Activated T-cell treated with anti-CD3 and anti-CD28 coated beads for 24 hours (primary cell): ENCODE results near the gene IGLON5.

Experiments used
- DNase-seq: peaks from one replicate; pipeline ENCODE4 v3.0.0-alpha.2; 2020; ENCODE audit warnings: low read depth

The IGLON5 gene

DNA sequence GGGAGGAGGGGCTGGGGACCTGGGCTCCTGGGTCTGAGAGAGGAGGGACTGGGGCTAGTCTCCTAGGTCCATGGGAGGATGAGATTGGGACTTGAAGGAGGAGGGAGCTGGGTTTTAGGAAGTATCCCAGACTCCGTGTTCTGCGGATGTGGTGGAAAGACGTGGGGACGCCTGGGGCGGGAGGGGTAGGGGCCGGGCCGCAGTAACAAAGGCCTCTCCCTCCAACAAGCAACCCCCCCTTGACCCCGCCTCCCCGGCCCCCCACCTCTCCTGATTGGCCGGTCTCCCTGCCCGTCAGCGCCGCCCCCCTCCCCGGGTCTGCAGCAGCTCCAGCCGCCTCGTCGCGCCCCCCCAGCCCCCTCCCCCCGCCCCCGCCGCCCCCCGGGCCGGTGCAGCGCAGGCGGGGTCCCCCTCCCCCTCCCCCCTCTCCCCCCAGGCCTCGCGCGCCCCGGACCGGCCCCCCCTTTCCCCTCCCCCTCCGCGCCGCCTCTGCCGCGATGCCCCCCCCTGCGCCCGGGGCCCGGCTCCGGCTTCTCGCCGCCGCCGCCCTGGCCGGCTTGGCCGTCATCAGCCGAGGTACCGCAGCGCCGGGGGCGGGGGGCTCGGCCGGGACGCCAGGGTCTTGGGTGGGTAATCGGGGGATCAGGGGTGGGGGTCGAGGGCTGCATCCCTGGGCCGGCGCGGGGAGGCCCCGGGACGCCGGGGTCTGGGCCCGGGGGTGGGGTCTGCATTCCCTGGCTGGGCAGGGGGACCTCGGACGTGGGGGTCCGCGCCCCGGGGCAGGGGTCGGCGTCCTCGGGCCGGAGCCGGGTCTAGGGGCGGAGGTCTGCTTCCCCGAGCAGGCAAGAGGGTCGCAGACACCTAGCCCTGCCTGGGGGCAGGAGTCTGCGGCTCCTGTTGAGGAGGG is at the start of gene IGLON5:
Gene IGLON5 (plus strand): TSS at position 294 of the 907 bp plus-strand sequence. CDS start 204 bp downstream, at position 498.
- DNase-seq = no peak

DNA sequence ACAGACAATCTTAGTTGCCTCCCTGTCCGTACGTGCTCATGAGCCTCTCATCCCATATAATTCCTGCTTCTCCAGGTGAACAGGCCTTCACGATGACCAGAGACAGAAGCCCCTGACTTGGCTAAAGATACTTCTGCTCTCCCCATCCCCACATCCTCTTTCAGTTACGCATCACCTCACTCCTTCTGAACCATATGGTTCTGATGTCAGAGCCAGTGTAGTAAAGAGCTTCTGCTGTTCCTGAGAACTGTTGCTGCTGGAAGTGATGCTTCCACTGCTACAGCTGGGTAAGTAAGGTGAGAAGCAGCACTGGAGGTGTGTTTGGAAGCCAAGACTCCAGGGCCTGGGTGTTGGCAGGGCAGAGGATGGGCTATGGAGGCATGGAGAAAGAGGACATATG is 47.6 kb upstream of the IGLON5 start:
- DNase-seq = no peak

DNA sequence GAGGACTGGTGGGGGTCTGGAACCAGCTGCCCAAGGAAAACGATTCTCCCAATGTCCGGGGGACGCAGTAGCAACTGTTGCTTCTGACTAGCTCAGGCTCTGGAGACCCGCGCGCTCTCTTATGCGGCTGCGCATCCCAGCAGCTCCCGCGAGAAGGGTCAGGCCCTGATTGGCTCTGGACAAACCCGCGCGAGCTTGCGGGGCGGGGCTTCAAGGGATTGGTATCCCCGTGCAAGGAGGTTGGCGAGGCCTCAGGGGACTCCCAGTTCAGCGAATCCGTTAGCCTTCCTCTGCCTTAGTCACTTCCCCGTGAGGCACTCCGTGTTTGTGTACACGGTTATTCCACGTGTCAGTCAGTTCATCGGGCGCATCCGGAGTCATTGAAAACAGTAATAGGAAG is 40.4 kb upstream of the IGLON5 start:
- no peak for DNase-seq

DNA sequence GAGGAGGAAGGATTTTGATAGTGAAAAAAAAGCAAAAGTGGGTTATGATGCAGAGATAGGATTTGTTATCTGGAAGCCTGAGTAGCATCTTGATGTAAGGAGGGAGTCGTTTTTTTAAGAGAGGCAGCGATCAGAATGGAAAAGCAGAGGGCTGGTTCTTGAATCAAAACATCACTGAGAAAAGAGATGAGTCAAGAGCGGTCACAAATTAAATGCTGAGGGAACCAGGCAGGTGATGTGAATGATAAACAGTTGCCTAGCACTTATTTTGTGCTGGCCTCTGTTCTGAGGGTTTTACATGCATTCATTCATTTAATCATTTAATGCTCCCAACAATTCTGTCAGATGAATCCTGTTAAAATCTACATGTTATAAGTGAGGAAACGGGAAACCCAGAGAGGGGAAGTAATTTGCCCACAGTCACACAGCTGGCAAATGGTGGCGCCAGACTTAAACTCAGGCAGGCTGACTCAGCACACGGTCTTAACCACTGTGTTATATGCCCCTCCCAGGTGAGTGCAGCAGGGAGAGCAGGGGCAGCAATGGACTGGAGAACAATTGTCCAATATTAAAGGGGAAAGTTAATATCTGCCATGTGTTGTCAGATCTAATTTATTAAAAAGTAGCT is 39.1 kb upstream of the IGLON5 start:
- no peak for DNase-seq

DNA sequence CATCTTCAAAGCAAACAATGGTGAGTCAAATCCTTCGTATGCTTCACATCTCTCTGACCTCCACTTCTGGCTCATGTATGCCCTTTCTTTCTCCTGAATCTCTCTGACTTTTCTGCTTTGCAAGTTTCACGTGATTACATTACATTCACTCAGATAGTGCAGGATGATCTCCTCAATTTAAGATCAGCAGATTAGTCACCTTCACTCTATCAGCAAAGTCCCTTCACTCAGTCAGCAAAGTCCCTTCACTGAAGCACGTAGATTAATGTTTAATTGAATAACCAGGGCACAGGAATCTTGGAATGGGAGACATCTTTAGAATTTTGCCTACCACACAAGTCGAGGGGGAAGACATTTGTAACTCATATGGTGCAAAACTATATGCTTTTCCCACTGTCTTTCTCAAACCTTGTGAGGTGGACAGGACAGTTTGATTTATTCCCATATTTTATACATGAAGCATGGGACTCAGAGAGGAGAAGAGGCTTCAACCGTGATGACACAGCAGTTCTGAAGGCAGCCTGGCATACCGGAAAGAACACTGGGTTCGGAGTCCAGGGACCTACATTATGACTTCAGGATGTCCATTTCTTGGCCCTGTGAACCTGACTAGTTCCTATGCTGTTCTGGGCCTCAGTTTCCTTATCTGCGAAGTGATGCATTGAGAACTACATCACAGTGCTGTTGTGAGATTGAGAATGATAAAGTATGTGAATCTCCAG is 37.2 kb upstream of the IGLON5 start:
- DNase-seq = no peak

DNA sequence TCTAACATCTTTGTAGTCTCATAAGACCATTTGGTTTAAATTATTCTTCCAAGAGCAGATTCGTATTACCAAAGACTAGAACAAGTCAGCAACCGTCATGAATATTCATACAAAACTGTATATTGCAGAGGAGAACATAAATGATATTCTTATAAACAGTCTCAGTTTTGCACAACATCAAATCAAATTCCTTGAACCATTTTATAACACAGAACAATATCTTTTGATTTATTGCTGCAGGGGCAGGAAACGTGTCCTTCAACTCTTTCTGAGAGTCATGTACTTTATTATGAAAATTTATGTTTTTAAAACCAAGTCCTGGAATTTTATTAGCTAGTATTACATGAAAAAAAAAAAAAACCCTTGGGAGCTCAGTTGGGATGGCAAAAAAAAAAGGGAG is 34.3 kb upstream of the IGLON5 start:
- no peak for DNase-seq

DNA sequence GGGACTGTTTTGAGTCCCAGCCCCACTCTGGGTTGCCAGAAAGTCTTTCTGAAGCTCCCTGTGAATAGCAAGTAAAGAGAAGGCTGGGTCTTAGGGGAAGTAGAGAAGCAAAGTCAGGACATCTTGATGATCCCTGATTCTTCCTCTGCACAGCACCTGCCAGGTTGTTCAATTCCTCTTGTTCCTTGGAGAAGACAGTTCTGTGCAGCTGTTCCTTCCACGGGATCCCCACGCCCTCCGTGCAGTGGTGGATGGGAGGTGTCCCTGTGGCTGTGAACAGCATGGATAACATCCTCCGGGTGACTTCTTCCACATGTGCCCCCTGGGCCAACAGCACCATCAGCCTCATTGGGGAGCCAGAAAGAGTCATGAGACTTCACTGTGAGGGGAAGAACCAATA is 29.1 kb upstream of the IGLON5 start:
- DNase-seq = no peak

DNA sequence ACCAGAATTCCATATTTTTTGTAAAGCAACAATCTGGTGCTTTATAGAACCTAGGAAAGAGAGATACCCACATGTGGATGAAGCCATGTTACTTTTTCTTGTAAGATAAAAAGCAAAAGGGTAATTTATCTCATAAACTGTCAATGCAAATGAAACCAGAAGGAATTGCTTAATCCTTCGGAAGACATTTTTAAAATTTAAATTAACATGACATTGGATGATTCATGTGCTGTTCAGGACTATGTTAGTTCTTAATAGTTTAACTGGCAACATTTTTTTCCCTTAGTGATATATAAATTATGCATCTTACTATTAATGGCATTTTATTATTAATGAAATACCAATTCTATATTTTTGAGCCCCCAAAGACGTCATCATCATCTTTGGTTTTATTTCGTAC is 25.8 kb upstream of the IGLON5 start:
- no peak for DNase-seq

DNA sequence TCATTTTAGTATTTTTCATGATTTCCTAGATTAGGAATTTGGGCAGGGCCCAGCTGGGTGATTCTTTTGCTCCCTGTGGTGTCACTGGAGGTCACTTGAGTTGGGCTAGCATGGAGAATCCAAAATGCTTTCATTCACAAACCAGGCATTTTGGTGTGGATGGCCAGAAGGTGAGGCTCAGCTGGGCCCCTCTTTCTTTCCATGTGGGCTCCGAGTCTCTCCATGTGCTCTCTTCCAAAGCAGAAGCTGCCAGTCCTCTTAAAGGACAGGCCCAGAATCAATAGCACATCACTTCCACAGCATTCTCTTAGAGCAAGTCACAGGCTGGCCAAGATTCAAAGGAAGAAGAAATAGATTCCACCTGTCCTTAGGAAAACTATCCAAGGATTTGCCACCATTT is 21.8 kb upstream of the IGLON5 start:
- no peak for DNase-seq

DNA sequence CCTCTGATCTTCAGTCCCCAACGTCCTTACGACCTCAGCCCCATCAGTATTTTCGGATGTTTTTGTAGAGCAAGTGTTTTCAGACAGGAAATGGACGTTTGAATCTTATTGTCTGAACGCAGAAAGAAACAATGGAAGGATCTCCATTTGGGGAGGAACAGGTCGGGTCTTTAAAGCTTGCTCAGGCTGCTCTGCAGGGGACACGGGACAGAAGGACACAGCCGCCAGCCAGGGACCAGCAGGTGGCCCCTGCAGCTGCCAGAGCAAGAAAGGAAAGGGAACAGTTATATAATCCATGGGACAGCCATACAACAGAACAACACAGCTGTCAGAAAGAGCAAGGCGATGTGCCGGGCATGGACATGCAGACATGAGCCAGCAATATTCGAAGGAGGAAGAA is 18.5 kb upstream of the IGLON5 start:
- no peak for DNase-seq

DNA sequence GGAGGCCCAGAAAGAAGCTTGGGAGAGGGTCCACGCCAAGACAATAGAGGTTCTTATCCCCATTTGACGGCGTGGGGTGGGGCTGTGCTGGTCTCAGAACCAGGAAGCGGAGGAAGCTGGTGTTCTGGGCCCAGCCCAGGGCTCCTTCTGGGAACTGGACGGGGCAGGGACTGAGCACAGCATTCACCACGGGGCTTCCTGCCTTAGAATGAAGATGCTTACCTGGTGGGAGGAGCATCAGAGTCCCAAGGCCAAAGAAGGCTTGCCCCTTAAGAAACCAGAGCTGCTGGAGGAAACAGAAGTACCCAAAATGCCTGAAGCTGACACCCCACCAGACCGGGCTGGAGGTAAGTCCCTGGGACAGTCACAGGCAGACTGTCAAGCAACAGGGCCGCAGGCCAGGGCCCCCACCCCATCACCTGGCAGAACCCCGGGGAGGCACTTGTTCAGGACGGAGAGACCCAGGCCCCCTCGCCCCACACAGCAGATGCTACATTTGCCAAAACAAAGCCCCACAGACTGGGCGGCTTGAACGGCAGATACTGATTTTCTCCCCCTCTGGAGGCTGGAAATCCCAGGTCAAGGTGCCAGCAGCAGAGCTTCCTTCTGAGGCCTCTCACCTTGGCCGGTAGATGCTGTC is 17.8 kb upstream of the IGLON5 start:
- no peak for DNase-seq

DNA sequence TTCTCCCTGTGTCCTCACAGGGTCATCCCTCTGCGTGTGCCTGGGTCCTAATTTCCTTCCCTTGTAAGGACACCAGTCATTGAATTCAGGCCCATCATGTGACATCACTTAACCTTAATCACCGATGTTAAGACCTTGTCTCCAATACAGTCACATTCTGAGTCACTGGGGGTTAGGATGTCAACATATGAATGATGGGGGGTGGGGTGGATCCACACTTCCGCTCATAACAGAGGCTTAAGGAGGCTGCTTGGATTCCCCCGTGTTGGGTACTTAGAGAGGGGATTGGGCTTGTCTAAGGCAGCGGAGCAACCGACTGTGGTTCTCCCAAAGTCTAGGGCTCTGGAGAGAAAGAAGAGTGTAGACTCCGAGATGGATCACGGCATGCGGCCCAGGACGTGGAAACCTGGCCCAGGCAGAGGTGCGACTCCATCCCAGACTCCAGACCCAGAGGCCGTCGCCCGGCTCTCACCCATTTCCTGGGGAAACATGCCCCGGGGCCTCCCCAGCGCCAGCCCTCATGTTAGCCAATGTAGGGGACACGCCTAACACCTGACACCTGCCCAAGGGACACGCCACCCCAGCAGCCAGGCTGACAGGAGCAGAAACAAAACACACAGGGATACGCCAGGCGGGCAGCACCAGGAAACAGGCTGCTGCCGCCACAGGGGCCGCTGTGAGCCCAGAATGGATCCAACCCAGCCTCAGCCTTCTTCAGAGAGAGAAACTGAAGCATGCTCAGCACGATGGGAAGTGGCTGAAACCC is 17.1 kb upstream of the IGLON5 start:
- DNase-seq = no peak

DNA sequence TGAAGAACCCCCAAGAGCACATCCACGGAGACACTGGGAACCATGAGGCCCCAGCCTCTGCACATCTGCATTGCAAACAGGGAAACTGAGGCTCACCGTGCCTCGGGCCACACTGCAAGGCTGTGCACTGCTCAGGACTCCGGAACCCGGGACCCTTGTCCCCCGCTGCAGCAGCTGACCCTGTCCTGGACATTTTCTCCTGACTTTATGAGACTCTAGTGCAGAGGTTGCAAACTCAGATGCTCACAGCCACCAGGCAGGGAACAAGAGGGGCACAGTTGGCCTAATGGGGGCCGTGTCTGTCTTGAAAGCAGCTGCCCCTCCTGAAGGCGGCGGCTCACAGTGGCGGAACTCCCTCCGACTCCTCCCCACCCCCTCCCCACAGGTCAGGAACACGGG is 16.5 kb upstream of the IGLON5 start:
- no peak for DNase-seq

DNA sequence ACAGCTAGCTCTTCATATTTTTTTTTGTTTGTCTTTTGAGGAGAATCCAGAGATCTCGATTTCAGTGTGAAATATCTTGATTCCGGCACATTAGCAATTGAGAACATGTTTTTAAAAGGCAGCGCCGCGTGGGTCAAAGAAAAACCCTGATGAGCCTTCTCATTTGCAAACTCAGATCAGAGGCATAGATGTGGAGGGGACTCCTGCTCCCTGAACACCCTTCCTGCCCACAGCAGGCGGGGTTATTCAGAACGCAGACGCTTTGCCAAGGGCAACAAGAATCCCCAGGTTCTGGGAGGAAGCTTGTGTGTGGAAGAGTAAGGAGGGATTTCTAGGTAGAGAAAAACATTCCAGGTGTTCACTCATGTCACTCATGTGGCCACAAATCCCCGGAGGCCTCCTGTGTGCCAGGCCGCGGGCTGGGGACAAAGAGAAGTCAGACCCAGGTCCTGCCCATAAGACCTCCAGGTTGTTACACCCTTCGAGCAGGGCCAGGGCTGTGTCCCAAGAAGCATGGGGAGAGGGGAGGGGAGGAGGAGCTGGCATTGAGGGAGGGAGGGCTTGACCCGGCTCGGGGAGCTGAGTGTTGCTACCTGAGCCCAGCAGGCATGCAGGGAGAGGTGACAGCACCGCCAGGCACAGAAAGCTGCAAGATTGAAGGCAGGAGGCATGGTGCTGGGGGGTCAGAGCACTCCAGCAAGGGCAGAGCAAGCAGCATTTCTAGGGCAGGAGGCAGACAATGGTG is 15.9 kb upstream of the IGLON5 start:
- no peak for DNase-seq

DNA sequence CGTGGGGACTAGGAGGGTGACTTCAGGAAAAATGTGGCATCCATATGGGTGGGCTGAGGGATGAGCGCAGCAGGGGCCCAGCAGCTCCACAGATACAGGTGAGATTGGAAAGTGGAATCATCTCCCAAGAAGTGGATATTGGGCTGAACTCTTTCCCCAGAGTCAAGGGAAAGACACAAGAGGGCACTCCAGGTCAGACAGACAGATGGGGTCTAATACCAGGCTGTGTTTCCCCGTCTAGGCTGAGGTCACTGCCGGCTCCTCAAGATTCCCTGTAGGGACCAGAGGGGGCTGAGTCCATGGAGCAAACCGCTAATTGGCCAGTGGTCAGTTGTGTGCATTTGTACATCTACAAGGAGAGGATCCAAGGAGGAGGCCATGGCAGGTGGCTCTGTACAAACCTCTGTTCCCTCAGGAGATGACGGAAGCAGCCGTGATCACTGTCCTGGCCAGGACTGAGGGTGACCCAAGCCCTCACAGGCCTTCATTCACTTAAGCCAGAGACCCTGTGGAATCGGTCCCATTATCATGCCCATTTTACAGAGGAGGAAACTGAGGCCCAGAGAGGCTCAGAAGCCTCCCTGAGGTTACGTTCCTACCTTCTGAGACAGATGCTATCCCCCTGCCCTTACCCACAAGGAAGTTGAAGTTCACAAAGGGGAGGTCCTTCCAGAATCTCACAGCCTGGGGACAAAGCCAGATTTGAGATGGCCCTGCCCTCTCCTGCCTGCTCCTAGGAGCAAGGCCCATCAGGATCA is 14.9 kb upstream of the IGLON5 start:
- DNase-seq = no peak

DNA sequence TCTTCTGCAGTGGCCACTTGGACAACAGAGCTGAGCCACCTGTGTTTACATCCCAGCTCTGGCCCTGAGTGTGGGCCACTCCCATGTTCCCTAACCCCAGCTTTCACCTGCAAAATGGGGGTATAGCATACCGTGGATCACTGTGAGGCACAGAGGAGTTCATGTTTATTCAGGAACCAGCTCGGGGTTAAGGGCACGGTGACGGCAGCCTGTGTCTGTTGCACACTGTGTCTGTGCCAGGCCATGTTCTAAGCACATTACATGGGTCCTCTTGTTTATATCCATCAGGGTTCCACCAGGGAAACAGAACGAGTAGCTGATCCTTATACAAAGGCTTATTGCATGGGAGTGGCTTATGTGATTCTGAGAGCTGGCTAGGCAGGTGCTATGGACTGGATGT is 14.0 kb upstream of the IGLON5 start:
- no peak for DNase-seq

DNA sequence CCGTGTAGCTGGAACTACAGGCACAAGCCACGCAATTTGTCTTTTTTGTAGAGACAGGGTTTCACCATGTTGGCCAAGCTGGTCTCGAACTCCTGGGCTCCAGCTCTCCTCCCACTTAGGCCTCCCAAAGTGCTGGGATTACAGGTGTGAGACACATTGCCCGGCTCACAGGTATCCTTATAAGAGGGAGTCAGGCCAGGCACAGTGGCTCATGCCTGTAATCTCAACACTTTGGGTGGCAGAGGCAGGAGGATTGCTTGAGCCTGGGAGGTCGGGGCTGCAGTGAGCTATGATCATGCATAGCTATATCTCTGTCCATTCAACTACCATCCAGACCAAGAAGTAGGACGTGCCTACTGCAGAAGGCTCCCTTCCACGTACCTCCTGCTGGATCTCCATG is 10.2 kb upstream of the IGLON5 start:
- DNase-seq = no peak

DNA sequence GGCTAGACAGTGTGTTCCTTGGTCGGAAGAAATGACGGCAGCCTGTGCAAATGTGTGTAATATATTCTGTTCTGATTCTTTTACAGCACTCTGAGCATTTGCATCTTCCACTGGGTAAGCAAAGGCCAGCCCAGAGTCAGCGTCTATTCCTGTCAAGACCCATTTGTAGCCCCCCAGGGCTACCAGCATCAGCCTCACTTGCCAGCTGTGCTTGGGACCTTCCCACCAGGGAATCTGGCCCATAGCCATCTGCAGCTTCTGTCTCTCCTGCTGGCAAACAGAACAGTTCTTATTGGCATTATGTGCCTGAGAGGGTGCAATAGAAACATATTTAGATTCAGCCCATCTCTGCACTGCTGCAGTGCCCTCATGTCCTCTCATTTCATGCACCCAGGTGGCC is 6.0 kb upstream of the IGLON5 start:
- no peak for DNase-seq

DNA sequence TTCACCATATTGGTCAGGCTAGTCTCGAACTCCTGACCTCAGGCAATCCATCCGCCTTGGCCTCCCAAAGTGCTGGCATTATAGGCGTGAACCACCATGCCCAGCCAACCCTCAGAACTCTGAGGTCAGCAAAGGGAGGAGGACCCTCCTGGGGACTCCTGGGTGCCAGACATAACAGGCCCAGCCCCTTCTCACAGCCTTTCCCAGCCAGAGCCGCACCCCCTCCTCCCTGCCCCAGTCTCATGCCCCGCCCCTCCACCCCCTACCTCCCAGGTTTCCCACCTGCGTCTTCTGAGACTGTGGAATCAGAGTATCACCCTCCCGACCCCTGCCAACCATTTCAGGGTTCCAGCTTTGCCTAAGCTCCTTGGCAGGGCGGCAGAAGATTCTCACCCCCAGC is 5.2 kb downstream of the IGLON5 start:
- DNase-seq = no peak

DNA sequence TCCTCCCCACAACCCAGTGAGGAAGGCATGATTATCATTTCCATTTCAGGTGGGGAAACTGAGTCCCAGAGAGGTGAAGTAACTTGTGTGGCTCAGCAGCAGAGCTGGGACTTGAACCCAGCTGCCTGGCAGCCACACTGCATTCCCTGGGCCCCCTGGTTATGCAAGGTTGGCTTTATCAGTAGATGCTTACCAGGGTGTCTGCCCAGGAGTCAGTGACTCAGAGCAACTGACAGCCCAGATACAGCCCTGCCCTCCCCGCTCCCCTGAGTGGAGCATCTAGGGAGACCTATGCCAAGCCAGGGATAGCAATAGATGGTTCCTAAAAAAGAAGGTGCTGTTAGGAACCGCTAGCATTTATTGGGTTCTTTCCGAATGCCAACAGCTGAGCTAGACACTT is 5.9 kb downstream of the IGLON5 start:
- DNase-seq = no peak
